GM18508 (cell line): ENCODE results near the gene EBF4.

Experiments
- ATAC-seq: cut with Tn5 transposase; IDR thresholded peaks from one replicate; pipeline ENCODE4 v1.9.1; 2021; ENCODE audit warnings: moderate number of reproducible peaks; ENCODE audit not compliant: insufficient read depth, unreplicated experiment

The EBF4 gene

DNA sequence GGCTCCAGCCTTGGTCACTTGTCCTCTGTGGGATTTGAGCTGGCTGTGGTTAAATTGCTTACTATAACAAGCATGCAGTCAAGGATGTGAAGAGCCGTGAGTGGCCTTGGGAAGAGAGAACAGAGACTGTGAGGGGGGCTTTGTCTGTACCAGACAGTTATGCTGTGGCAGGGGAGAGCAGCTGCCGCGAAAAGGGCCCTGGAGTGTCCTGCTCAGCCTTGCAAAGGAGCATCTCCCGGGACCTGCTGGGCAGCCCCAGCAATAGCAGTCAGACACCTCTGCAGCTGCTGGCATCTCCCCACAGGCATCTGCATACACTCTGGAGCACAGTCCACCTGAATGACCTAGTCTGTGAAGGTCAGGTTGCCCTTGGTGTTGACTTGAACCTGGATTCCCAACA lies 6.3 kb downstream of the EBF4 start:
- ATAC-seq = no peak

DNA sequence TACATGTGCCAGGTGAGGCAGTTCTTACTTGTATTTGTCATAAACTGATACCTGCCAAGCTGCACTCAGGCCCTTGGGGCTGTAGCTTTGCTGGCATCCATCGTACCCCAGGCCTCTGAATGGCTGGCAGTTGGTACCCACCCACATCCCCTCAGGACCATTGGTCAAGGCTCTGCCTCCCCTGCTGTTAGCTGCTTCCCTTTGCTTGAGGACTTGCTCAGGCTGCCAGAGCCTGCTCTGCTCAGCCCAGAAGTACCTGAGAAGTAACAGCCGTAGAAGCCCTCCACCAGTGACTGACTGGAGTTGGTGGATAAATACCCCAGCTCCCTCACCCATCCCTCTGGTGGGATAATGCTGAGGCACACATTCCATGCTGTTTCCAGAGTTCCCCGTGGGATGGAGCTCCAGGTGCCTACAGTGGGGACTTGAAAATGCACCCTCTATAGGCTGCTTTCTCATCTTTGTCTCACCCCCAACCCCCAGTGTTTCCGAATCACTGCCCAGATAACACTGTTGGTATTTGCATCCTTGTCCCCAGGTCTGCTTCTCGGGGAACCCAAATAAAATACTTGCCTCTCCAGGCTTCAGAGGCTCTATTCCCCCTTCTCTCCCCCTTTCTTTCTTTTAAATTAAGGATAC lies 7.3 kb downstream of the EBF4 start:
- ATAC-seq = no peak

DNA sequence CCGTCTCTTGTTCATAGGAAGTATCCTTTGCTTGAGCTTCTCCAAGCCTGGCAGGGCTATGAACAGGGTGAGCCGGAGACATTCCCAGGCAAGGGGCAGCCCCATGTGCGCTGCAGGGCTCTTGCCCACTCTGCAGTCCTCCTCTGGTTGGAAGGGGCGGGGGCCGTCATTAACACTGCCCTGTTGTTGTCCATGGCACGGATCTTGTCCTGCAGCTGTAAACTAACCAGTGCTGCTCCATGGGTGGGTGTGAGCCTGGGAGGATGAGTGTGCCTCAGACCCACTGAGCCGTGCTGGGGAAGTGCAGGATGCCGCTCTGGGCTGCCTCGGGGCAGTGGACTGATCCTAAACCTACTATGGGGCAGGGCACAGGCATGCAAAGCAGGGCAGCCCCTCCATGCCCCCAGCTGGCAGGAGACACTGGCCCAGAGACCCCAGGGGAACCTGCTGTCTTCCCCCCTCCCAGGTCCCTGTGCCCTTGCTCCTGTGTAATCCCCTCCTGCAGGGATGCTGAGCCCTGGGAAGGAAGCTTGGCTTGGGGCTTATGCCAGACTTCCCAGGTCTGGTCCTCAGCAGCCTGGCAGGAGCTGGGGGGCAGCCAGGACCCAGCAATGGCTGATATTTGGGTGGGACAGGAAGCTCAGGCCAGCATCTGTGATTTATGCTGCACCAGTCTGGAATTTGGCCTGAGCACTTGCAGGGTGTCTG lies 8.5 kb downstream of the EBF4 start:
- no peak for ATAC-seq

DNA sequence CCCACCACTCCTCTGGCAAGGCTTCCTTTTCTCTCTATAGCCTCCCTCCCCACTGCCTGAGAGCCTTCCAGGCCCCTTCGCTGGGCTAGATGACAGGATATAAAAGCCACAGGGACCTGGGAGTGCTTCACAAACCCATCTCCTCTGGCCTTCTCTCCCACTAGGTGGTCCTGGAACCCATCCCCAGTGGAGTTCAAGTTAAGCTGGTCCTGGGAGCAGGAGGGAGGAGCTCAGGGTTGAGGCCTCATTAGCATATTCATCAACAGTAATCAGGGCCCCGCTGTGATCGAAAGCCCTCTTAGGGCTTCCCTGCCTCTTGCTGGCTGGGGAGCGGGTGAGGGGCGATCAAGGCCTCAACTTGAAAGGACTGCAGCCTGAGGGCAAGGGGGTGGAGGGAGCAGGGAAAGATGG lies 9.1 kb downstream of the EBF4 start:
- no peak for ATAC-seq

DNA sequence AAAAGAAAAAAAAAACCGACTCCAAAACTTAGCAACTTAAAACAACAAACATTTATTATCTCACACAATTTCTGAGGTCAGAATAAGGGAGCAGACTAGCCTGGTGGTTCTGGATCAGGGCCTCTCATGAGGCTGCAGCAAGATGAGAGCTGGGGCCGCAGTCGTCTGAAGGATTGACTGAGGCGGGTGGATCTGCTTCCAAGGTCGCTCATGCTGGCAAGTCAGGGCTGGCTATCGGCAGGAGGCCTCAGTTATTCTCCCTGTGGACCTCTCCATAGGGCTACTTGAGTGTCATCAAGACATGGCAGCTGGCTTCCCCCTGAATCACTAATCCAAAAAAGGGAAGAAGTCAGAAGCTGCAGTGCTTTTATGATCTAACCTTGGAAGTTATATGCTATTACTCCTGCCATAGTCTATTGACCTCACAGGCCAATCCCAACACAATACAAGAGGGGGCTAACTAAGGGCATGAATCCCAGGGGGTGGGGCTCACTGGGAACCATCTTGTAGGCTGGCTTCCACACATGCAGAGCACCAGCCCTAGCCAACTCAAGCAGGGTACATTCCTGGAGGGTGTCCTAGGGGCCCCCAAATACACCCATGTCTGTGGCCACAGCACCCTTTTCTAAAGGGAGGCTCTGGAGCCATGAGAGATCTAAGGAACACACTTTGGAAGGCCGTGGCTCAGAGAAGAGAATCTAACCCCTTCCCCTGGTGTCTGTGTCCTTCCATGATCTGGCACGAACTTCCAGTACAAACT lies 11.3 kb downstream of the EBF4 start:
- ATAC-seq = no peak

DNA sequence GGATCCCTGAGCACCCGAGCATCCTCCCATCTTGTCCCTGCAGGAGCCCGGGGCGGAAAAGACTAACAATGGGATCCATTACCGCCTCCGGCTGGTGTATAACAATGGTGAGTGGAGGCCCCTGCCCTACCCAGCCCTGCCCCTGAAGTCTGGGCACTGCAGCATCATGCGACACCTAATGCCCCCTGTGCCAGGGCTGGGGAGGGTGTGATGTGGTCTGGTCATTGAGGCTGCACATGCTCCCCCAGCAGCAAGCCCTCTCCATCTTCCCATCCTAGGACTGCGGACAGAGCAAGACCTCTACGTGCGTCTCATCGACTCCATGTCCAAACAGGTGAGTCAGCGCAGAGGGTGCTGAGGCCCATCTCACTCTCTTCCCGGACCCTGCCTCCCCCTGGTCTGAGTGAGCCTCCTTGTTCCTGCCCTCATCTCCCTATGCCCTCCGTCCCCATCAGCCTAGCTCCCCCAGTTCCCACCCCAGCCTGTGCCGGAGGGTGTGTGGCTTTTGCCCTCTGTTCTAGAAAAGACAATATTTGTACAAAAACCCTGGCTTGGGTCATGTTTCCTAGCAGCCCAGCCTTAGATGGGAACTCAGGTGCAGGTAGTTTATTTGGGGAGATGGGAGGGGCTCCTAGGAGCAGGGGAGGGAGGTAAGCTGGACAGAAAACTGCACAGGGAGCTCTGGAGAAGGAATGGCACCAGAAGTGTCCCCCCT lies 13.5 kb downstream of the EBF4 start:
- no peak for ATAC-seq

- no peak for ATAC-seq
Observed at GRCh38 chr20:2706688-2707352, 14.2 kb downstream of the EBF4 start.

DNA sequence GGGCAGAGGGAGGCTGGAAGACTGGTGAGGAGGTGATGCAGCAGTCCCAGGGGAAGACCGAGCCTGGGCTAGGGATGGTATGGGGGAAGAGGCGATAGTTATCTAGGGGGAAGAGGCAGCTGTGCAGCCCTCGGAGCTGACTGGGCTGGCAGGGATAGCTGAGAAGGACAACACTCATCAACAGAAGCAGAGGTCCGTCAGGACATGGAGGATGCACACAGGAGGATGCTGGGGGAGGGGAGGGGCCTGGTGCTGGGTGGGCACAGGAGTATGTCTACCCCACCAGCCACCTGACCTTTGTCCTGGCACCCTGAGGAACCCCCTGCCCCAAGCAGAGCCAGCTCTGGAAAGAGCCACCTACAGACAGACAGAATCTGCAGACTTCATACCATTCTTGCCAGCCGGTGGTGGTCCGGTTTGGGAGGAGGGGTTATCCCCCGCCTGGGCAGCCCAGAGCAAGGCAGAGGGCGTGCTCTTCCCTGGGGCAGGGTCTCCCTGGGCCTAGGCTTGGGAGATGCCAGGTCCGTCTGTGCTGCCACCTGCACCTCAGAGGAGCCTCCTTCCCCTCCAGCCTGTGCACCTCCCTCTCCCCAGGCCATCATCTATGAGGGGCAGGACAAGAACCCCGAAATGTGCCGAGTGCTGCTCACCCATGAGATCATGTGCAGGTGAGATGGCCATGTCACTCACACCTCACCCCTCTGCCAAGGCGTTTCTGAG lies 14.9 kb downstream of the EBF4 start:
- no peak for ATAC-seq

DNA sequence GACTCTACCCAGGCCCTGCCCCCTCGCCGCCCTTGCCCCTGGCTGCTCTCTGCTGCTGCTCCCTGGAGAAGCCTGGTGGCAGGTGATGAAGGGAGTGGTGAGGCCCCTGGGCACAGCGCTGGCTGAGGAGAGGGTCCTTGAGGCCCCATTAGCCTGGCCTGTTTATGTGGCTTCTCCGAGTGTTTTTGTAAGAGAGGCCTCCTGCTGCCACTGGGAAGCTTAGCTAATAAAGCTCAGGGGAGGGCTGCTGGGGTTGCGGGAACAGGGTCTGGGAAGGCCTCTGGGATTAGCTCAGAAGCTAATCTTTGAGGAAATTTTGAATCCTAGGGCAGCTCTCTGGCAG lies 15.5 kb downstream of the EBF4 start:
- ATAC-seq = no peak

DNA sequence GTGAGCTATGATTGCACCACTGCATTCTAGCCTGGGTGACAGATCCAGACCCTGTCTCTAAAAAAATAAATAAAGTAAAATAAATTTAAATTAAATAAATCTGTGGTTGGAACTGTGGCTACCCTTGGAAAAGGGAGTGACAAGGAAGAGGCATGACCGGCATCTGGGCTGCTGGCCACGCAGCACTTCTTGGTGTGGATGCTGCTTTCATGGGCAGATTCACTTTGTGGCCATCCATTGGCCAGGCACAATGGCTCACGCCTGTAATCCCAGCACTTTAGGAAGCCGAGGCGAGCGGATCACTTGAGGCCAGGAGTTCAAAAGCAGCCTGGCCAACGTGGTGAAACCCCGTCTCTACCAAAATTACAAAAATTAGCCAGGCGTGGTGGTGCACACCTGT lies 16.1 kb downstream of the EBF4 start:
- ATAC-seq = no peak

- ATAC-seq = no peak
Observed at GRCh38 chr20:2709205-2709981, 16.8 kb downstream of the EBF4 start.

DNA sequence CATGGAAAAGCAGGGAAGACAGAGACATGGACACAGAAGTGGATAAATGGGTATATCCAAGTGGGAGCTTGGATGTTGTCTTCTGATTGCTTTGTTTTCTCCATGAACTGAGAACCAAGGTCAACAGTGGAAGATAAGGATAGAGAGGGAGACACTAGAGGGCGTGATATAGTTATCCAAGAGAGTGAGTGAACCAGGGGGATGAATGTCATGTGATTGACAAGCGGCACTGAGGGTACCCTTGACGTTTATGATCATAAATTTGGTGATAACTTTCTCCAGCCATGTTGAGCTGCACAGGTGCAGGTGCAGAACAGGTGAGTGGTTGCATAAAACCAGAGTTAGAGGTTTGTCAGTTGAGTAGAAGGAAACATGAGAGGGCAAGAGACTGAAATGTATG lies 20.7 kb downstream of the EBF4 start:
- ATAC-seq = no peak

- ATAC-seq = no peak
Observed at GRCh38 chr20:2729251-2729713, 36.7 kb downstream of the EBF4 start.

GRCh38 chr20:2729791-2730190 lies 37.2 kb downstream of the EBF4 start:
- no peak for ATAC-seq

DNA sequence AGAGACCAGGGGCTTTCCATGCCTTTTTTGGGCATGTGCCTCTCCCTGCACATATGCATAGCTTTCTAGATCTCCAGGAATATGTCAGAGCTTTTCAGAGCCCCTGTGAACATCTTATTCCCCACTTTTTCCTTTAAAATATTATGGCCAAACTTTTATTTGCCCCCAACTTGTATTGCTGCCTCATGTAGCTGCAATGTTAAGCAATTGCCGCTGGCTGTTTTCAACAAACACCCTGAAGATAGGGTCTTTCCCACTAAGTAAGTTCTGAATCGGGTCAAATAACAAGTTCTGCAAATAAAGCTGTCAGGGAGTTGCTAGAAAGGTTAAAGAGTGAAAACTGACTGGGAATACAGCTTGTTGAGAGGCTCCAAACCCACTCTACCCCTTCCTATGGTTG lies 42.3 kb downstream of the EBF4 start:
- ATAC-seq = no peak

DNA sequence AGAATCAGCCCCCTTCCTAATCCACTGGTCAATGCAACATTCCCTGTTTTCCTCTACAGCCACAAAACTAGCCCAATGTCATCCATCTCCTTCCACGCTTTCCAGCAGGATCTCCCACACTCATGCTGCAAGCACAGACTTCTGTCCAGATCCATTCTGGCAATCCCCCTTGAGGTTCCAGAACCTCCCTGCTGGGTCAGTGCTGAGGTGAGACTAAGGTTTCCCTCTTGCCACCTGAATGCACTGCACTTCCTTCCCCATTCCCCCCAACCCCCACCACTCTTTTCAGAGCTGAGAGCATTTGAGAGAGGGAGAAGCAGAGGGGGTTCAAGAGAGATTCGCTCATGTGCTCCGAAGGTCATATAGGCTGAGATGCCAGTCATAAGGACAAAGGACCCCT lies 43.9 kb downstream of the EBF4 start:
- ATAC-seq = no peak

DNA sequence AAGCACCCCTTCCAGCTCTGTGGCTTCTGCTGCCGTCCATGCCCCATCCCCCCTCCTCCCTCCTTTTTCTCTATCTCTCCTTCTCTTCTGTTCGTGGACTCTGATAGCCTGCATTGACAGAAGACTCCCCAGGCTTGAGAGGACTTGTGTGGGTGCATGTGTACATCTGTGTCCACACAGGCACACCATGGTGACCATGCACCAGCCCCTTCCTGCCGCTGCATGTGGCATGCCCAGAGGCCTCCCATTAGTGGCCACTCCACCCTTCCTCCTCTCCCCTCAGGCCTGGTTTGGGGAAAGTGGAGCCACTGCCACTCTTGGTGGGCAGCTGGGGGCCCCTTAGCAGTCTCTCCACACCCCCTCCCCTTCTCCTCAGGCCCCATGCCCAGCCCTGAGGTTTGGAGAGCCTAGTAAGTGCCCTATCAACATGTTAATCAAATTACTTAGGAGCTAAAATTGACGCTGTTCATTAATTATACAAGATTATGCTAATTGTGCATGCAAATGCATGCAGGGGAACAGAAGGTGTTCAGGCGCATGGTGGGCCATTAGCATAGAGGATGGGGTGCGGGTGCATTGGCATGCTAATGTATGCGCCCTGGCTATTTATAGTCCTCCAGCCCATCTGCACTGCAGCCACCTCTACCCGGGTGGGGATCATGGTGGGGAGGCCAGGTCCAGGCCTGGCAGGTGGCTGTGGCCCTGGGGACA lies 45.9 kb downstream of the EBF4 start:
- ATAC-seq = no peak

DNA sequence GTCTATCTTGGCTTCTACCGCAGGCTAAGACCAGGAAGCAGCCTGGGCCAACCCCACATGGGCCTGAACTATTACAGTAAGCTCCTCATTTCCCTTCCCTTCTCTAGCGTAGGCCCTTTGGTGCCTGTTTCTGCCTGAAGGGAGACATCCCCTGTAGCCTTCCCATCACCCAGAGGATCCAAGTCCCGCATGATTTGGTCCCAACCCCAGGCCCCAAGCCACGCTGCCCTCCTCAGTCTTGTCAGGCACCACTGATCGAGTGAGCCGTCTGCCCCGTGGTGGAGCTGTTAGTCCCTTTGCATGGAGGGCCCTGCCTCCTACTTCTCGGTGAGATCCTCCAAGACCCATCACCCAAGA lies 46.4 kb downstream of the EBF4 start:
- ATAC-seq = no peak

DNA sequence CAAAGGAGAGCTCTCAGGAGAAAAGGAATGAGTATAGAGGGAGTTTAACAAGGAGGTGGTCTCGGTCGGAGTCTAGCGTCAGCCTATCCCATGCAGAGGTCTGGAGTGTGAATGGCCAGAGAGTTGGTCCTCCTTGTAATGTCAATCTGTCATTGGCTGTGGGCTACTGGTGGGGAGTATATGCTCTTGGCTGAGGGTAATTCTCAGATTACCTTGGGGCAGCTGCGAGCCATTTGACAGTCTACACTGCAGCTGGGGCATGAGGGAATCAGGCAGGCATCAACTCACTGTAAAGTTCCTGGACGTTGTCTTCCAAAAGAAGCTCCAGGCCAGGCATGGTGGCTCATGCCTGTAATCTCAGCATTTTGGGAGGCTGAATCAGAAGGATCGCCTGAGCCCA lies 48.1 kb downstream of the EBF4 start:
- no peak for ATAC-seq
